Panc1 (cell line): ENCODE results near the gene RELA. TPM values are rescaled to one million over a fixed set of nuclear protein-coding genes. Genes with fewer than 3 reads are reported as not detected.
A peak's percentile ranks its signal among the peaks of the same experiment; 100 is the strongest.

Source experiments
- ATAC-seq: fragments of 200-7000 bp; cut with Tn5 transposase; 2 replicates; pipeline ENCODE4 v1.9.1; 2020; ENCODE audit warnings: mild to moderate bottlenecking, moderate library complexity
- BruUV-seq: library from RNA; stranded (reverse); fragments of 400-500 nt; replicated peaks from 2 replicates; lab custom pipeline; 2021; lab: Mats Ljungman, UMichigan
- CTCF ChIA-PET: fragments of 300-600 bp; sonication (Branson Sonifier 250); formaldehyde crosslinking; loops from one replicate; lab custom pipeline; 2022; ENCODE audit warnings: antibody characterized with exemption; lab: Charles Lee
- POLR2A ChIA-PET: fragments of 300-600 bp; sonication (Branson Sonifier 250); formaldehyde crosslinking; loops from one replicate; lab custom pipeline; 2022; ENCODE audit warnings: antibody characterized with exemption; lab: Charles Lee
- DNase-seq: peaks from one replicate; pipeline ENCODE4 v3.0.0-alpha.2; 2010; ENCODE audit warnings: low read depth, low spot score
- H3K27ac ChIP-seq: 2 replicates; pipeline ENCODE4 v1.5.1; 2011; ENCODE audit warnings: mild to moderate bottlenecking, low read length, inconsistent platforms
- H3K27me3 ChIP-seq: fragments of 200-500 bp; sonication (Bioruptor generic); 2 replicates; pipeline ENCODE4 v1.6.0; 2014; ENCODE audit warnings: low read length, inconsistent platforms; ENCODE audit not compliant: control insufficient read depth, insufficient read depth
- H3K36me3 ChIP-seq: fragments of 200-500 bp; sonication (Bioruptor generic); 2 replicates; pipeline ENCODE4 v1.5.1; 2014; ENCODE audit warnings: inconsistent platforms, mild to moderate bottlenecking, low read length, moderate library complexity; ENCODE audit not compliant: control insufficient read depth, insufficient read depth
- H3K4me1 ChIP-seq: 2 replicates; pipeline ENCODE4 v1.5.1; 2011; ENCODE audit warnings: inconsistent platforms, mild to moderate bottlenecking, low read length, moderate library complexity; ENCODE audit not compliant: control insufficient read depth, insufficient read depth
- H3K4me3 ChIP-seq, 2 experiments: 2 replicates each; pipeline ENCODE4 v1.5.1; 2011 to 2012; ENCODE audit warnings: low read depth in 2 of 2, low read length in 2 of 2, mild to moderate bottlenecking in 2 of 2, inconsistent platforms in 1 of 2, moderate library complexity in 1 of 2
- H3K9me3 ChIP-seq: fragments of 200-500 bp; sonication (Bioruptor generic); 2 replicates; pipeline ENCODE4 v1.5.1; 2014; ENCODE audit warnings: low read depth, mild to moderate bottlenecking, inconsistent platforms, low read length, moderate library complexity; ENCODE audit not compliant: control insufficient read depth, insufficient read depth
- CTCF ChIP-seq: fragments of 450-650 bp; IDR thresholded peaks from 2 replicates; pipeline ENCODE4 v1.5.1; 2017; ENCODE audit warnings: mild to moderate bottlenecking
- POLR2AphosphoS5 ChIP-seq: IDR thresholded peaks from 2 replicates; pipeline ENCODE4 v1.6.1; 2012; ENCODE audit warnings: mild to moderate bottlenecking, low read depth, low read length, moderate library complexity
- SIN3A ChIP-seq: IDR thresholded peaks from 2 replicates; pipeline ENCODE4 v1.6.1; 2012; ENCODE audit warnings: low read depth, mild to moderate bottlenecking, low read length, moderate library complexity, borderline replicate concordance; ENCODE audit not compliant: insufficient read depth
- TCF7L2 ChIP-seq: IDR thresholded peaks from 2 replicates; pipeline ENCODE4 v1.6.1; 2011; ENCODE audit warnings: mild to moderate bottlenecking, low read depth, low read length, inconsistent platforms
- in situ Hi-C: cut with HindIII; loops from 2 replicates; pipeline ENCODE4 v1.10.0; 2016; ENCODE audit warnings: low sequenced_read_pairs, low pct_unique_long_range_greater_than_20kb
- intact Hi-C: fragments of 100-400 bp; cut with micrococcal nuclease; formaldehyde crosslinking; loops from one replicate; pipeline ENCODE4 v1.10.0; 2022; ENCODE audit not compliant: unreplicated experiment
- total RNA-seq: library from RNA; stranded (reverse); gene quantifications from one replicate; pipeline ENCODE4 v1.2.1, GENCODE V29; 2021; ENCODE audit not compliant: unreplicated experiment
- TF ChIP-seq, protein P1 (sequence below), 2 experiments: IDR thresholded peaks; 2 replicates each; pipeline ENCODE4 v1.6.1; 2011 to 2012; ENCODE audit warnings: low read depth in 2 of 2, control low read depth in 1 of 2, low read length in 1 of 2, mild to moderate bottlenecking in 1 of 2, moderate library complexity in 1 of 2; ENCODE audit not compliant: insufficient read depth in 1 of 2

The RELA gene
- total RNA-seq, 1 experiment from 2014 or later: 141 TPM

DNA sequence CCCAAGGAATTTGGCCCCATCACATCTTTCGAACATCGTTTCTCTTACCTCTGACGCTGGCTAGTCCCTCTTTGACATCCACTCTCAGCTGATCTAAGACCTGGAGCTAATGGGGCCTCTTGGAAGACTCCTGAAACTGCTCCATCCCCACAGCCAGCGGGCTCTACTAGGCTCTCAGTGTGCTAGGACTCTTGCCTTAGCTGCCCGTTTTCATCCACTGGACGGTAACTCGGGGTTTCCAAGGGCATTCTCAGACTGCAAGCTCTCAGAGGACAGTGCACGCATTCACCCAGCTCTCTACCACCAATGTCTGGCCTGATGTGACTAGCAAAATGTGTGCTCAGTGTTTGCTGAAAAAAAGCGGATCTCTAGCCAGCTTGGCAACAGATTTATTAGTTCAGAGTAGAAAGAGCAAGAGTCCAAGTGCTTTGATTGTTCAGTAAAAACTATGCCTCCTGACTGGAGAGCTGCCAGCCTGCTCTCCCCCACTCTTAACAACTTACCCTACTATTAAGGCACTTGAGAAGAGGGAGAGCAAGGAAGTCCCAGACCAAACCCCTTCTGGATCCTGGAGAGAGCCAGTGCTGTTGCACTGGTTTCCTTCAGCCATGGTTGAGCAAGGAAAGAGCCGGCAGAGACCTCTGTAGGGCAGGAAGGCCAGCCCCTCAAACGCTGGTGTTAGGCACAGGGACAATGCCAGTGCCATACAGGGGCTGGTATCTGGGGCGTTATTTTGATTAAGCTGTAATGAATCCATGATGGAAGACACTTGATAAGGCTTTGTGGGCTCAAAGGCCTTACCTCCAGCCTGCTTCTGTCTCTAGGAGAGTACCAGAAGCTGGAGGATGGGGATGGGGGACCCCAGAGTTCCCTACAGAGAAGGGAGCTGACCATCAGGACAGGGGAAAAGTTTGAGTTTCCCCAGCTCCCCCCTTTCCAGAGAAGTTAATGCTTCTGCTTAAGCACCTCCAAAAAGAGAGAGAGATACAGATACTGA lies 9.2 kb downstream of the RELA start:
- in situ Hi-C loops (no loop called here), intact Hi-C loops (no loop called here)

GRCh38 chr11:65652511-65653228 lies 10.0 kb downstream of the RELA start:
- no peaks in the 10 kb centered on the region for H3K27me3 ChIP-seq
- H3K4me3 ChIP-seq: peak overlapping the region; percentile 48 to 60
- no peaks in the 10 kb centered on the region for H3K9me3 ChIP-seq
- CTCF ChIA-PET: interaction anchor here (0.5 to 0.9 kb wide), 3 partner anchors 15 to 233 kb away, joined by 3 to 12 read pairs (median 6); partner anchors contain the start of gene SIPA1
- ATAC-seq (peak; percentile 84), DNase-seq (peak; percentile 70)
- POLR2A ChIA-PET: interaction anchor here (0.6 to 0.7 kb wide), 2 partner anchors 10 to 880 kb away, joined by 4 read pairs; partner anchors contain the start of gene RELA
- in situ Hi-C loops: no loop called here
- peak overlapping the region; percentile 95 for H3K27ac ChIP-seq
- BruUV-seq: TSS peak; percentile 77
- peaks cover 21% of the 10 kb centered on the region for H3K4me1 ChIP-seq
- intact Hi-C loops: no loop called here
- peak; percentile 40; the same call in 1 of the 2 replicates for TF ChIP-seq TCF7L2
- TF ChIP-seq, protein P1, sequence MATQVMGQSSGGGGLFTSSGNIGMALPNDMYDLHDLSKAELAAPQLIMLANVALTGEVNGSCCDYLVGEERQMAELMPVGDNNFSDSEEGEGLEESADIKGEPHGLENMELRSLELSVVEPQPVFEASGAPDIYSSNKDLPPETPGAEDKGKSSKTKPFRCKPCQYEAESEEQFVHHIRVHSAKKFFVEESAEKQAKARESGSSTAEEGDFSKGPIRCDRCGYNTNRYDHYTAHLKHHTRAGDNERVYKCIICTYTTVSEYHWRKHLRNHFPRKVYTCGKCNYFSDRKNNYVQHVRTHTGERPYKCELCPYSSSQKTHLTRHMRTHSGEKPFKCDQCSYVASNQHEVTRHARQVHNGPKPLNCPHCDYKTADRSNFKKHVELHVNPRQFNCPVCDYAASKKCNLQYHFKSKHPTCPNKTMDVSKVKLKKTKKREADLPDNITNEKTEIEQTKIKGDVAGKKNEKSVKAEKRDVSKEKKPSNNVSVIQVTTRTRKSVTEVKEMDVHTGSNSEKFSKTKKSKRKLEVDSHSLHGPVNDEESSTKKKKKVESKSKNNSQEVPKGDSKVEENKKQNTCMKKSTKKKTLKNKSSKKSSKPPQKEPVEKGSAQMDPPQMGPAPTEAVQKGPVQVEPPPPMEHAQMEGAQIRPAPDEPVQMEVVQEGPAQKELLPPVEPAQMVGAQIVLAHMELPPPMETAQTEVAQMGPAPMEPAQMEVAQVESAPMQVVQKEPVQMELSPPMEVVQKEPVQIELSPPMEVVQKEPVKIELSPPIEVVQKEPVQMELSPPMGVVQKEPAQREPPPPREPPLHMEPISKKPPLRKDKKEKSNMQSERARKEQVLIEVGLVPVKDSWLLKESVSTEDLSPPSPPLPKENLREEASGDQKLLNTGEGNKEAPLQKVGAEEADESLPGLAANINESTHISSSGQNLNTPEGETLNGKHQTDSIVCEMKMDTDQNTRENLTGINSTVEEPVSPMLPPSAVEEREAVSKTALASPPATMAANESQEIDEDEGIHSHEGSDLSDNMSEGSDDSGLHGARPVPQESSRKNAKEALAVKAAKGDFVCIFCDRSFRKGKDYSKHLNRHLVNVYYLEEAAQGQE (IDR thresholded peaks at IDR 0.05; ENCODE audit: insufficient read depth in 1 of 2, low read depth in 2 of 2, low read length in 1 of 2): no peak
- TF ChIP-seq SIN3A: 0 out of 2 replicates have a peak, but pooled peaks have one; percentile 37
- no peak for TF ChIP-seq CTCF
- TF ChIP-seq POLR2AphosphoS5: peak; percentile 88
- 0 out of 2 replicates have a peak, but pooled peaks cover 4% of the 10 kb centered on the region for H3K36me3 ChIP-seq

More for the DNA sequence above, 9.2 kb downstream of the RELA start:
- H3K4me1 ChIP-seq: peaks cover 21% of the 10 kb centered on the region
- no peaks in the 10 kb centered on the region for H3K9me3 ChIP-seq
- BruUV-seq: TSS peak; percentile 60
- DNase-seq: no peak
- no peaks in the 10 kb centered on the region for H3K27me3 ChIP-seq
- peak; percentile 20 for ATAC-seq
- peak overlapping the region; percentile 48 to 60 for H3K4me3 ChIP-seq
- TF ChIP-seq SIN3A: 0 out of 2 replicates have a peak, but pooled peaks have one; percentile 1
- 0 out of 2 replicates have a peak, but pooled peaks have one; percentile 0 for TF ChIP-seq TCF7L2
- TF ChIP-seq CTCF: no peak
- H3K27ac ChIP-seq: peak overlapping the region; percentile 95
- H3K36me3 ChIP-seq: peaks cover 7% of the 10 kb centered on the region; the same call in 1 of the 2 replicates
- POLR2A ChIA-PET: interaction anchor here (0.6 to 0.9 kb wide), 3 partner anchors 10 to 162 kb away, joined by 3 to 5 read pairs (median 4); partner anchors contain the start of genes RELA and SIPA1
- CTCF ChIA-PET: interaction anchor here (0.5 to 0.9 kb wide), 4 partner anchors 15 to 235 kb away, joined by 3 to 12 read pairs (median 10); partner anchors contain the start of genes FIBP and SIPA1
